Gastroesophageal sphincter (tissue), 3 donors: ENCODE measurements around the gene TTLL6.

Experiments used
- EP300 ChIP-seq: sonication (generic); formaldehyde crosslinking; IDR thresholded peaks from one replicate; pipeline ENCODE4 v1.6.1; 2017; ENCODE audit warnings: antibody characterized with exemption, mild to moderate bottlenecking
- TF ChIP-seq, protein P1 (sequence below), 4 experiments: fragments of 200-600 bp in 2 of 4; fragments of 450-650 bp in 2 of 4; sonication (generic) in 1 of 4; IDR thresholded peaks; one replicate each; pipeline ENCODE4 v1.5.1; 2017 to 2019; ENCODE audit warnings: antibody characterized with exemption in 4 of 4, mild to moderate bottlenecking in 2 of 4, moderate library complexity in 2 of 4

GRCh38 chr17:48752399-48753288 lies 64.4 kb downstream of the TTLL6 start:
- TF ChIP-seq, protein P1, sequence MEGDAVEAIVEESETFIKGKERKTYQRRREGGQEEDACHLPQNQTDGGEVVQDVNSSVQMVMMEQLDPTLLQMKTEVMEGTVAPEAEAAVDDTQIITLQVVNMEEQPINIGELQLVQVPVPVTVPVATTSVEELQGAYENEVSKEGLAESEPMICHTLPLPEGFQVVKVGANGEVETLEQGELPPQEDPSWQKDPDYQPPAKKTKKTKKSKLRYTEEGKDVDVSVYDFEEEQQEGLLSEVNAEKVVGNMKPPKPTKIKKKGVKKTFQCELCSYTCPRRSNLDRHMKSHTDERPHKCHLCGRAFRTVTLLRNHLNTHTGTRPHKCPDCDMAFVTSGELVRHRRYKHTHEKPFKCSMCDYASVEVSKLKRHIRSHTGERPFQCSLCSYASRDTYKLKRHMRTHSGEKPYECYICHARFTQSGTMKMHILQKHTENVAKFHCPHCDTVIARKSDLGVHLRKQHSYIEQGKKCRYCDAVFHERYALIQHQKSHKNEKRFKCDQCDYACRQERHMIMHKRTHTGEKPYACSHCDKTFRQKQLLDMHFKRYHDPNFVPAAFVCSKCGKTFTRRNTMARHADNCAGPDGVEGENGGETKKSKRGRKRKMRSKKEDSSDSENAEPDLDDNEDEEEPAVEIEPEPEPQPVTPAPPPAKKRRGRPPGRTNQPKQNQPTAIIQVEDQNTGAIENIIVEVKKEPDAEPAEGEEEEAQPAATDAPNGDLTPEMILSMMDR (IDR thresholded peaks at IDR 0.05): no peak
- no peak for TF ChIP-seq EP300
